ENCODE data around the gene BLVRA. TPM values are rescaled to one million over a fixed set of nuclear protein-coding genes. Genes with fewer than 3 reads are reported as not detected.

BLVRA gene
- total RNA-seq, 1 donor from 2014 or later, result 18.2 TPM

GRCh38 chr7:43760861-43761260 lies 2.4 kb downstream of the BLVRA start:
- Mint-ChIP-seq H3K27me3 (ENCODE audit: unreplicated experiment) (peaks cover 15% of the 10 kb centered on the region), H3K4me1 (ENCODE audit: unreplicated experiment) (peaks cover 13% of the 10 kb centered on the region), H3K4me3 (ENCODE audit: unreplicated experiment) (no peak overlapping the region), H3K27ac (ENCODE audit: unreplicated experiment) (no peak overlapping the region), H3K36me3 (ENCODE audit: low read depth, unreplicated experiment) (no peaks in the 10 kb centered on the region), H3K9me3 (ENCODE audit: unreplicated experiment) (no peaks in the 10 kb centered on the region)
- no peak for DNase-seq (ENCODE audit: low spot score)
- TF ChIP-seq CTCF (IDR thresholded peaks at IDR 0.05; ENCODE audit: unreplicated experiment), result no peak

- Mint-ChIP-seq H3K27me3 (ENCODE audit: unreplicated experiment) (peaks cover 15% of the 10 kb centered on the region), H3K36me3 (ENCODE audit: low read depth, unreplicated experiment) (no peaks in the 10 kb centered on the region), H3K27ac (ENCODE audit: unreplicated experiment) (no peak overlapping the region), H3K4me1 (ENCODE audit: unreplicated experiment) (peaks cover 13% of the 10 kb centered on the region), H3K4me3 (ENCODE audit: unreplicated experiment) (no peak overlapping the region), H3K9me3 (ENCODE audit: unreplicated experiment) (no peaks in the 10 kb centered on the region)
- no peak for DNase-seq (ENCODE audit: low spot score)
- no peak for TF ChIP-seq CTCF (IDR thresholded peaks at IDR 0.05; ENCODE audit: unreplicated experiment)
These were observed 2.9 kb downstream of the BLVRA start for GRCh38 chr7:43761382-43761781.

- DNase-seq (ENCODE audit: low spot score), result no peak
- Mint-ChIP-seq H3K27ac (ENCODE audit: unreplicated experiment) (no peak overlapping the region), H3K36me3 (ENCODE audit: low read depth, unreplicated experiment) (no peaks in the 10 kb centered on the region)
These were observed 3.6 kb downstream of the BLVRA start for GRCh38 chr7:43761938-43762692.

DNA sequence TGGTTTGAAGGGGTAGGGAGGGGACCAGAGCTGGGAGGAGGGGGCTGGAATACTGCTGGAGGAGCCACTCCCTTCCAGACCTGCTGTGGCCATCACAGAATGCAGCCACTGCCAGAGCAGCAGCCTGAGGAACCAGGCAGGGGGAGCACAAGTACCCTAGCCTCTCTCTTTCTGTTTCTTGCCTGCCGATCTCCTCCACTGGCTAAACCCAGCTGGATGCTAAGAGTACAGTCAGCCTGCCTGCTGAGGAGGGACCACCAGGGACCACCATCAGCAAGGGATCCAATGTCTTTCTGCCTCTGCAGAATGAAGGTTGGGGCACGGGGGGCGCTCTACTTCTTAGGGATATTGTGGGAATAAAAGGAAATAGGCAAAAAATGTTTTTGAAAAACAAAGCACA lies 4.7 kb downstream of the BLVRA start:
- H3K27ac Mint-ChIP-seq (ENCODE audit: unreplicated experiment), result no peak overlapping the region
- H3K9me3 Mint-ChIP-seq (ENCODE audit: unreplicated experiment), result no peaks in the 10 kb centered on the region
- no peak for DNase-seq (ENCODE audit: low spot score)
- peaks cover 4% of the 10 kb centered on the region for H3K4me1 Mint-ChIP-seq (ENCODE audit: unreplicated experiment)
- H3K4me3 Mint-ChIP-seq (ENCODE audit: unreplicated experiment), result no peak overlapping the region
- H3K27me3 Mint-ChIP-seq (ENCODE audit: unreplicated experiment), result peaks cover 4% of the 10 kb centered on the region
- TF ChIP-seq CTCF (IDR thresholded peaks at IDR 0.05; ENCODE audit: unreplicated experiment), result no peak
- no peaks in the 10 kb centered on the region for H3K36me3 Mint-ChIP-seq (ENCODE audit: low read depth, unreplicated experiment)

More at GRCh38 chr7:43761938-43762692, 3.6 kb downstream of the BLVRA start:
- no peak overlapping the region for H3K4me3 Mint-ChIP-seq (ENCODE audit: unreplicated experiment)
- H3K4me1 Mint-ChIP-seq (ENCODE audit: unreplicated experiment), result peaks cover 14% of the 10 kb centered on the region
- TF ChIP-seq CTCF (IDR thresholded peaks at IDR 0.05; ENCODE audit: unreplicated experiment), result no peak
- peaks cover 14% of the 10 kb centered on the region for H3K27me3 Mint-ChIP-seq (ENCODE audit: unreplicated experiment)
- H3K9me3 Mint-ChIP-seq (ENCODE audit: unreplicated experiment), result no peaks in the 10 kb centered on the region

GRCh38 chr7:43764039-43764761 lies 5.7 kb downstream of the BLVRA start:
- TF ChIP-seq CTCF (IDR thresholded peaks at IDR 0.05; ENCODE audit: unreplicated experiment), result no peak
- Mint-ChIP-seq H3K27ac (ENCODE audit: unreplicated experiment) (no peak overlapping the region), H3K27me3 (ENCODE audit: unreplicated experiment) (peaks cover 4% of the 10 kb centered on the region), H3K9me3 (ENCODE audit: unreplicated experiment) (no peaks in the 10 kb centered on the region), H3K36me3 (ENCODE audit: low read depth, unreplicated experiment) (no peaks in the 10 kb centered on the region), H3K4me3 (ENCODE audit: unreplicated experiment) (no peak overlapping the region), H3K4me1 (ENCODE audit: unreplicated experiment) (peaks cover 4% of the 10 kb centered on the region)
- DNase-seq (ENCODE audit: low spot score), result no peak

Measured in endothelial cell (in vitro differentiated cells).